ENCODE results near the gene DMTF1.

The DMTF1 gene

DNA sequence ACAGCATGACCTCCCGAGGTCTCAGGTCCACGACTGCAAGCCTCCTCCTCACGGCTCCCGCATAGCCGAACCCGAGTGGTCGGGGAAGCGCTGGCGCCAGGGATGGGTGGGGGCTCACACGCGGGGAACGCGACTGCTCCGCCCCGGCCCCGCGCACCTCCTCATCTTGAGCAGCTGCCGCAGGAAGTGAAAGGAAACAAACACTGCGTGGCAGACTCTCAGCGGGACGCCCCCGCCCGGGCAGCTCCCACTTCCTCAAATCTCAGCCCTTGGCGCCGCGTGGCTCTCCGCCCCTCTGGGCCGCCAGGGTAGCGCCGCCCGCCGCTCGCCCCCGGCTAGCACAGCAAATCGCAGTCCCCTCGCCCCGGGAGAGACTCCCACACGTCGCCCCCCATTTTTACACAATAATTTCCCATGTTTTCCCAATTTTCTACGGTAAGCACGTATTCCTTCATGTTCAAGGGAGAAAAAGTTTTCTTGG lies 67.3 kb downstream of the DMTF1 start, which contains the start of gene TMEM243:
TSS of gene TMEM243 (minus strand) at position 188 of the 481 bp plus-strand sequence. CDS start 229 bp downstream, outside the sequence.
- Histone ChIP-seq H3F3A (ENCODE audit: insufficient read depth) (peaks cover 47% of the 10 kb centered on the region), H4K20me1 (ENCODE audit: low read depth, low read length) (peaks cover 4% of the 10 kb centered on the region; the same call in 1 of the 2 replicates), H3K9me3 (ENCODE audit: insufficient read depth, low read length) (no peaks in the 10 kb centered on the region), H3K36me3 (ENCODE audit: low read length) (peaks cover 4% of the 10 kb centered on the region), H3K27ac (ENCODE audit: low read depth, low read length) (peak within 1 kb of the TSS; percentile 93), H3K9me2 (replicated peaks; ENCODE audit: insufficient read depth, low read length) (no peaks in the 10 kb centered on the region), H3K27me3 (ENCODE audit: low read length) (no peaks in the 10 kb centered on the region), H3K79me2 (ENCODE audit: insufficient read depth, low read length) (peaks cover 52% of the 10 kb centered on the region), H3K9ac (ENCODE audit: low read length) (peak within 1 kb of the TSS; percentile 88), H3K4me3 (ENCODE audit: insufficient read depth, low read length, poor library complexity, severe bottlenecking) (peak within 1 kb of the TSS; percentile 91), H3K4me2 (ENCODE audit: low read depth, low read length, poor library complexity, severe bottlenecking) (peak within 1 kb of the TSS; percentile 94), H2AFZ (ENCODE audit: low read depth, low read length, severe bottlenecking) (peak within 1 kb of the TSS; percentile 50)
- TF ChIP-seq EZH2phosphoT487 (conservative IDR thresholded peaks at IDR 0.05; ENCODE audit: low read length) = no peak
- TF ChIP-seq, protein P1, sequence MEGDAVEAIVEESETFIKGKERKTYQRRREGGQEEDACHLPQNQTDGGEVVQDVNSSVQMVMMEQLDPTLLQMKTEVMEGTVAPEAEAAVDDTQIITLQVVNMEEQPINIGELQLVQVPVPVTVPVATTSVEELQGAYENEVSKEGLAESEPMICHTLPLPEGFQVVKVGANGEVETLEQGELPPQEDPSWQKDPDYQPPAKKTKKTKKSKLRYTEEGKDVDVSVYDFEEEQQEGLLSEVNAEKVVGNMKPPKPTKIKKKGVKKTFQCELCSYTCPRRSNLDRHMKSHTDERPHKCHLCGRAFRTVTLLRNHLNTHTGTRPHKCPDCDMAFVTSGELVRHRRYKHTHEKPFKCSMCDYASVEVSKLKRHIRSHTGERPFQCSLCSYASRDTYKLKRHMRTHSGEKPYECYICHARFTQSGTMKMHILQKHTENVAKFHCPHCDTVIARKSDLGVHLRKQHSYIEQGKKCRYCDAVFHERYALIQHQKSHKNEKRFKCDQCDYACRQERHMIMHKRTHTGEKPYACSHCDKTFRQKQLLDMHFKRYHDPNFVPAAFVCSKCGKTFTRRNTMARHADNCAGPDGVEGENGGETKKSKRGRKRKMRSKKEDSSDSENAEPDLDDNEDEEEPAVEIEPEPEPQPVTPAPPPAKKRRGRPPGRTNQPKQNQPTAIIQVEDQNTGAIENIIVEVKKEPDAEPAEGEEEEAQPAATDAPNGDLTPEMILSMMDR (IDR thresholded peaks at IDR 0.05; ENCODE audit: insufficient read depth, low read length, poor library complexity, severe bottlenecking) = peak; percentile 74

- H3K36me3 ChIP-seq (ENCODE audit: low read length) = no peaks in the 10 kb centered on the region
- H3K4me3 ChIP-seq (ENCODE audit: insufficient read depth, low read length, poor library complexity, severe bottlenecking) = peak overlapping the region; percentile 91
- TF ChIP-seq EZH2phosphoT487 (conservative IDR thresholded peaks at IDR 0.05; ENCODE audit: low read length) = no peak
- TF ChIP-seq, protein P1 (IDR thresholded peaks at IDR 0.05; ENCODE audit: insufficient read depth, low read length, poor library complexity, severe bottlenecking) = no peak
- peak overlapping the region; percentile 88 for H3K9ac ChIP-seq (ENCODE audit: low read length)
- H3K79me2 ChIP-seq (ENCODE audit: insufficient read depth, low read length) = peaks cover 46% of the 10 kb centered on the region
- peak overlapping the region; percentile 93 for H3K27ac ChIP-seq (ENCODE audit: low read depth, low read length)
- no peaks in the 10 kb centered on the region for H3K27me3 ChIP-seq (ENCODE audit: low read length)
- no peaks in the 10 kb centered on the region; the same call in 1 of the 2 replicates for H4K20me1 ChIP-seq (ENCODE audit: low read depth, low read length)
- peak overlapping the region; percentile 50 for H2AFZ ChIP-seq (ENCODE audit: low read depth, low read length, severe bottlenecking)
- peaks cover 42% of the 10 kb centered on the region for H3F3A ChIP-seq (ENCODE audit: insufficient read depth)
- H3K9me3 ChIP-seq (ENCODE audit: insufficient read depth, low read length) = no peaks in the 10 kb centered on the region
- H3K4me2 ChIP-seq (ENCODE audit: low read depth, low read length, poor library complexity, severe bottlenecking) = peak overlapping the region; percentile 94
- no peaks in the 10 kb centered on the region for H3K9me2 ChIP-seq (replicated peaks; ENCODE audit: insufficient read depth, low read length)
Measured at GRCh38 chr7:87220026-87220733, 67.9 kb downstream of the DMTF1 start.

DNA sequence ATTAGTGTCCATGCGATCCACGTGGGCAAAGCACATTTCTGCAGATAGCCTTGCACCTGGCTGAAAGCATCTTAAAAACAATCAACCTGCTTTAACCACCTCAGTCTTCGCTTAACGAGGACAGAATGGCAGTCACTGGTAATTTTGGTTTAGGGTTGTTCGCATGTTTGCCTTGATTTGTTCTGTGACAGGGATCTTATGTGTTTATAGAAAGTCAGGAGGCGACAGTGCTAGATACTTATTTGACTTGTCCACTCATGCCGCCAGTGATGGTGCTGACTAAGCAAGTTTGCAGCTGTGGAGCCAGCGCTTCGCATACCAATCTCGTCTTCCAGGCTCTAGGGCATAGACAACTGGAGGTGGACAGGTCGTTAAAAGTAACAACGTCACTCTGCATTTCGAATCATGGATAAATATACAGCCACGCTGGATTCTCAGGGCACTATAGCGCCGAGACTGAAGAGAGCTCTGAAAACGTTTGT lies 68.5 kb downstream of the DMTF1 start:
- TF ChIP-seq, protein P1 (IDR thresholded peaks at IDR 0.05; ENCODE audit: insufficient read depth, low read length, poor library complexity, severe bottlenecking) = no peak
- no peak for TF ChIP-seq EZH2phosphoT487 (conservative IDR thresholded peaks at IDR 0.05; ENCODE audit: low read length)
- no peaks in the 10 kb centered on the region for H3K27me3 ChIP-seq (ENCODE audit: low read length)
- peaks cover 40% of the 10 kb centered on the region for H3K79me2 ChIP-seq (ENCODE audit: insufficient read depth, low read length)
- H3K36me3 ChIP-seq (ENCODE audit: low read length) = no peaks in the 10 kb centered on the region
- H3F3A ChIP-seq (ENCODE audit: insufficient read depth) = peaks cover 38% of the 10 kb centered on the region
- peak overlapping the region; percentile 91 for H3K4me3 ChIP-seq (ENCODE audit: insufficient read depth, low read length, poor library complexity, severe bottlenecking)
- H2AFZ ChIP-seq (ENCODE audit: low read depth, low read length, severe bottlenecking) = peak overlapping the region; percentile 50
- peak overlapping the region; percentile 94 for H3K4me2 ChIP-seq (ENCODE audit: low read depth, low read length, poor library complexity, severe bottlenecking)
- no peaks in the 10 kb centered on the region; the same call in 1 of the 2 replicates for H4K20me1 ChIP-seq (ENCODE audit: low read depth, low read length)
- no peak overlapping the region for H3K27ac ChIP-seq (ENCODE audit: low read depth, low read length)
- no peaks in the 10 kb centered on the region for H3K9me3 ChIP-seq (ENCODE audit: insufficient read depth, low read length)
- H3K9ac ChIP-seq (ENCODE audit: low read length) = peak overlapping the region; percentile 88
- no peaks in the 10 kb centered on the region for H3K9me2 ChIP-seq (replicated peaks; ENCODE audit: insufficient read depth, low read length)

All from SU-DHL-6 (cell line).